ENCODE data around the gene ITGB8. TPM values are rescaled to one million over a fixed set of nuclear protein-coding genes. Genes with fewer than 3 reads are reported as not detected.

ITGB8 gene
- total RNA-seq, 2 donors from 2014 or later, result 6.5 to 7.6 TPM

DNA sequence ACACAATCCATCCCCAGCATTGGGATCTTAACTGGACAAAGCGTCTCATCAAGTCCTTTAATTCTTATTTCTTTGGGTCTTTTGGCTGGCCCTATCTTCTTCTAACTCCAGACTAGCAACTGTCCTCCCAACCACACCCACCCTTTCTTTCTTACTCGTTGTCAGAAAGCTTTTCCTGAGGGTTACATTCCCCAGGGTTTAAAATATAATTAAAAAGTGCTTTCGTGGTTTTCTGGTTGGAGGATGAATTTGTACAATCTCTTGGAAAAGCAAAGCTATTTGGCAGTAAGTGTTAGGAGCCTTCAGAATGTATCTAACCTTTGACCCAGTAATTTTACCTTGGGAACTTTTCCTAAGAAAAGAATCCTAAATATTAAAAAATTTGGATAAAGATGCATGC, 10.4 kb upstream of the ITGB8 start:
- no peaks in the 10 kb centered on the region for H3K4me1 ChIP-seq (ENCODE audit: control insufficient read depth, insufficient read depth, low read length)
- H3K9ac ChIP-seq (ENCODE audit: extremely low read depth, low read length, poor library complexity, severe bottlenecking), result no peak overlapping the region
- H3K27me3 ChIP-seq (ENCODE audit: control insufficient read depth, insufficient read depth, low read length, poor library complexity, severe bottlenecking), result no peaks in the 10 kb centered on the region
- 74 to 92% methylated on average over 1 to 3 of the region's 3 CpGs for WGBS, 2 experiments (ENCODE audit: insufficient coverage in 1 of 2, insufficient read length in 1 of 2)
- H3K4me1 Mint-ChIP-seq, result no peaks in the 10 kb centered on the region
- no peak overlapping the region for H3K4me3 Mint-ChIP-seq
- H3K36me3 Mint-ChIP-seq (ENCODE audit: low read depth), result no peaks in the 10 kb centered on the region
- no peak for DNase-seq
- no peaks in the 10 kb centered on the region for H3K9me3 Mint-ChIP-seq
- TF ChIP-seq CTCF (conservative IDR thresholded peaks at IDR 0.05), result no peak
- peaks cover 6% of the 10 kb centered on the region for H3K27me3 Mint-ChIP-seq (ENCODE audit: insufficient read depth)
- H3K27ac Mint-ChIP-seq, result no peak overlapping the region
- H3K9me3 ChIP-seq (ENCODE audit: control insufficient read depth, low read length), result no peaks in the 10 kb centered on the region
- H3K36me3 ChIP-seq (ENCODE audit: control insufficient read depth, insufficient read depth, low read length), result no peaks in the 10 kb centered on the region
- no peak overlapping the region for H3K27ac ChIP-seq (ENCODE audit: low read depth, low read length)
- H3K4me3 ChIP-seq (ENCODE audit: low read length), result no peak overlapping the region

DNA sequence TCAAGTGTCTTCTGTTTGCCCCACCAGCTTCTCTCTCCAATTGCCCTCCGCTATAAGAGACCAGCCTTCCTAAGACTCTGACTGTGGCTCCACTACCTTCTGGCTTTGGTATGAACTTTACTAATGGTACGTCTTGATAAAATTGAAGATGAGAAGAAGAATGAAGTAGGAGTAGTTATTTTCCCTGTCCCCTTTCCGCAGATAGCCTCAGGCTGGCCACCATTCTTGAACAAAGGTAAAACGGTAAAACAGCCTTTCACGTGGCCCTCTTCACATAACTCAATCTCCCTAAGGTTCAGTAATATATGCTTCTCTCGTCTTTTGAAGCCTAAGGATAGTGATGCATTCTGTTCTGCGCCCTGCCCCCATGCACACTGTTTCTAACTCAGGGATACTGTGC, 9.9 kb upstream of the ITGB8 start:
- TF ChIP-seq CTCF (conservative IDR thresholded peaks at IDR 0.05), result no peak
- no peaks in the 10 kb centered on the region for H3K27me3 ChIP-seq (ENCODE audit: control insufficient read depth, insufficient read depth, low read length, poor library complexity, severe bottlenecking)
- H3K9me3 ChIP-seq (ENCODE audit: control insufficient read depth, low read length), result no peaks in the 10 kb centered on the region
- WGBS, 2 experiments (ENCODE audit: insufficient coverage in 1 of 2, insufficient read length in 1 of 2), result 92 to 100% methylated on average over 3 to 7 of the region's 7 CpGs
- Mint-ChIP-seq H3K27ac (no peak overlapping the region), H3K36me3 (ENCODE audit: low read depth) (no peaks in the 10 kb centered on the region), H3K9me3 (no peaks in the 10 kb centered on the region), H3K4me3 (no peak overlapping the region), H3K27me3 (ENCODE audit: insufficient read depth) (peaks cover 7% of the 10 kb centered on the region), H3K4me1 (no peaks in the 10 kb centered on the region)
- H3K4me1 ChIP-seq (ENCODE audit: control insufficient read depth, insufficient read depth, low read length), result no peaks in the 10 kb centered on the region
- no peaks in the 10 kb centered on the region for H3K36me3 ChIP-seq (ENCODE audit: control insufficient read depth, insufficient read depth, low read length)
- H3K4me3 ChIP-seq (ENCODE audit: low read length), result no peak overlapping the region
- no peak overlapping the region for H3K27ac ChIP-seq (ENCODE audit: low read depth, low read length)
- H3K9ac ChIP-seq (ENCODE audit: extremely low read depth, low read length, poor library complexity, severe bottlenecking), result no peak overlapping the region
- no peak for DNase-seq

GRCh38 chr7:20323595-20323994, 7.1 kb upstream of the ITGB8 start:
- H3K36me3 Mint-ChIP-seq (ENCODE audit: low read depth), result no peaks in the 10 kb centered on the region
- no peaks in the 10 kb centered on the region for H3K27me3 ChIP-seq (ENCODE audit: control insufficient read depth, insufficient read depth, low read length, poor library complexity, severe bottlenecking)
- no peaks in the 10 kb centered on the region for H3K4me1 ChIP-seq (ENCODE audit: control insufficient read depth, insufficient read depth, low read length)
- H3K36me3 ChIP-seq (ENCODE audit: control insufficient read depth, insufficient read depth, low read length), result no peaks in the 10 kb centered on the region
- H3K4me3 Mint-ChIP-seq, result no peak overlapping the region
- H3K4me1 Mint-ChIP-seq, result no peaks in the 10 kb centered on the region
- no peak overlapping the region for H3K27ac Mint-ChIP-seq
- 80 to 86% methylated on average over 1 to 2 of the region's 2 CpGs for WGBS, 2 experiments (ENCODE audit: insufficient coverage in 1 of 2, insufficient read length in 1 of 2)
- no peak for TF ChIP-seq CTCF (conservative IDR thresholded peaks at IDR 0.05)
- H3K27ac ChIP-seq (ENCODE audit: low read depth, low read length), result peak overlapping the region; percentile 0
- H3K27me3 Mint-ChIP-seq (ENCODE audit: insufficient read depth), result peaks cover 35% of the 10 kb centered on the region
- H3K4me3 ChIP-seq (ENCODE audit: low read length), result no peak overlapping the region
- no peaks in the 10 kb centered on the region for H3K9me3 ChIP-seq (ENCODE audit: control insufficient read depth, low read length)
- no peaks in the 10 kb centered on the region for H3K9me3 Mint-ChIP-seq
- no peak overlapping the region for H3K9ac ChIP-seq (ENCODE audit: extremely low read depth, low read length, poor library complexity, severe bottlenecking)
- no peak for DNase-seq
